Pulmonary artery endothelial cell (primary cell): ENCODE measurements around the gene MOBP. TPM values are rescaled to one million over a fixed set of nuclear protein-coding genes. Genes with fewer than 3 reads are reported as not detected.

Experiments
- DNase-seq: peaks from one replicate; pipeline ENCODE4 v3.0.0-alpha.2; 2011; ENCODE audit warnings: low read depth, low spot score
- total RNA-seq: library from RNA; depleted of rRNA; stranded (reverse); fragments of >200 nt; gene quantifications from 2 replicates; pipeline ENCODE4 v1.2.3, GENCODE V29; 2014

Gene MOBP
- total RNA-seq, 1 donor from 2014 or later: 0.07 TPM

- DNase-seq: no peak
Observed at GRCh38 chr3:39497753-39498152, 30.3 kb downstream of the MOBP start.

GRCh38 chr3:39499651-39500273, 32.3 kb downstream of the MOBP start:
- DNase-seq: peak; percentile 37

DNA sequence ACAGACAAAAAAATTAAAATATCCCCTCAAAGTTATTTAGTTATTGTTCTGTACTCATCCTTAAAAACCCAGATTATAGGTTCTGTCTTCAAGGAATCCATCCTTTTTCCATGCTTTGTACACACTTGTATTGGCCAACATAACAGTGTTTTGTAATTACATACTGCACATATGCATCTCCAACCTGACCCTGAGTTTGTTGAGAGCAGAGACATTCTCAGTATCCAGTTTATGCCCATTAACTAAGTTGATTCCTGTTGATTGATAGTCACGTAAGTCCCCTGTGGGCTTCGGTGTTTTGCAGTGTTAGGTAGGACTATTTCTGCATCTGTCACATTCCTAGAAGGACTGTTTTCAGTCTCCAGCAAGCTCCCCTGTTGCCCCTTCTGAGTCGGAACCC, 33.6 kb downstream of the MOBP start:
- DNase-seq: no peak

DNA sequence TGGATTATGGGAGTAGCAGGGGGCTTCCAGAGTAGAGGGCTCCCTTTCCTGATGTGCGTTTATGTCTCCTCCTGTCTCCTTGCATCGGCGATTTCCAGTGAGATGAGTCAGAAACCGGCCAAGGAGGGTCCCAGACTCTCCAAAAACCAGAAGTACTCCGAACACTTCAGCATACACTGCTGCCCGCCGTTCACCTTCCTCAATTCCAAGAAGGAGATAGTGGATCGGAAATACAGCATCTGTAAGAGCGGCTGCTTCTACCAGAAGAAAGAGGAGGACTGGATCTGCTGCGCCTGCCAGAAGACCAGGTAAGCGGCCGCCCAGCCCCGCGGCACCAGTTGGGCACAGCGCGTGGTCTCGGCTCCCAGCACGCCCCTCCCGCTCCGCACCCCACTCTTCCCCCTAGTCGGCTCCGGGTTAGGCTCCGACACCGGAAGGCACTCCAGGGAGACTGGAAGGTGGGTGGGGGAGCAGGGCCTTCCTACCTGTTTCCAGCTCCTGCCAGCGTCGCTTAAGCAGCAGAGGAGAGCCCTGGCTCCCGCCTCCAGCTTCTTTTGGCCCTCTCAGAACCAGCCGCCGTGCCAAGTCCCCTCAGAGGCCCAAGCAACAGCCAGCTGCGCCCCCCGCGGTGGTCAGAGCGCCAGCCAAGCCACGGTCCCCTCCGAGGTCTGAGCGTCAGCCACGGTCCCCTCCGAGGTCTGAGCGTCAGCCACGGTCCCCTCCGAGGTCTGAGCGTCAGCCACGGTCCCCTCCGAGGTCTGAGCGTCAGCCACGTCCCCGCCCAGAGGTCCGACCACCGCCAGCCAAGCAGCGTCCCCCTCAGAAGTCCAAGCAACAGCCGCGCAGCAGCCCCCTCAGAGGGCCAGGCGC, 34.7 kb downstream of the MOBP start:
- no peak for DNase-seq

GRCh38 chr3:39502838-39503145, 35.3 kb downstream of the MOBP start:
- DNase-seq: no peak

- DNase-seq: peak; percentile 84
Observed at GRCh38 chr3:39505866-39506742, 38.6 kb downstream of the MOBP start.

DNA sequence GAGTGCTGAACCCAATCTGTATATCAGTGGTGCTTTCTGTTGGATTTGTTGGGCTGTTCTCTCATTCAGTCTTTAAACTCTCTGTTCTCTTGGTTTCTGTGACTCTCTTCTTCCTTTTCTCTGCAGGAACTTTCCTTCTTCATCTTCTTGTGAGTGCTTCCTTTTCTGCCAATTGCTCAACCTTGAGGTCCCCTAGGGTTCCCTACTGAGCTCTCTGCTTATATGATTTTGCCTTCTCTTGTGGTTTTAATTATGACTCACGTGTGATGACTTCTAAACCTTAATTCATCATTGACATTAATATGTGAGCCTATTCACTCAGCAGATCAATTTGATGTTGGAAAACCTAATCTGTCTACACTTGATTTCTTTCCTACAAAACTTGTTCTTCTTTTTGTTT, 39.4 kb downstream of the MOBP start:
- no peak for DNase-seq

GRCh38 chr3:39513791-39514369, 46.4 kb downstream of the MOBP start:
- DNase-seq: no peak

GRCh38 chr3:39515681-39516441, 48.4 kb downstream of the MOBP start:
- no peak for DNase-seq

DNA sequence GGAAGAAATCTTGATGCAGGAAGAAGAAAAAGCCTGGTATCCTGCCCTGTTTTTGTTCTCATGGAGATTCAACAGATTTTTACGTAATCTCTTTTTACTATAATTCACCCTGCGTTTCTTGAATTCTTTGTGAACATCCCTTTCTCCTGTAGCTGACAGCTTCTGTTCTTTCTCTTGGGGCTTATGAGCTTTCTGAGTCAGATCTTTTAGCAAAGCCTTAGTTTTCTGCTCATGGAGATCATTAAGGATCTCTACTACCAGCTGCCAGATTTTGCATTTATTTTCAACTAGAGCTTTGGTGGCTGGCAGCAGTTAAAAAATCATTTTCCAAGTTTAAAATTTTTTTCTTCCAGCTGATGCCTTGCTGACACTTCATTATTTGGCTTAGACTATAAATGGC, 51.6 kb downstream of the MOBP start:
- no peak for DNase-seq

DNA sequence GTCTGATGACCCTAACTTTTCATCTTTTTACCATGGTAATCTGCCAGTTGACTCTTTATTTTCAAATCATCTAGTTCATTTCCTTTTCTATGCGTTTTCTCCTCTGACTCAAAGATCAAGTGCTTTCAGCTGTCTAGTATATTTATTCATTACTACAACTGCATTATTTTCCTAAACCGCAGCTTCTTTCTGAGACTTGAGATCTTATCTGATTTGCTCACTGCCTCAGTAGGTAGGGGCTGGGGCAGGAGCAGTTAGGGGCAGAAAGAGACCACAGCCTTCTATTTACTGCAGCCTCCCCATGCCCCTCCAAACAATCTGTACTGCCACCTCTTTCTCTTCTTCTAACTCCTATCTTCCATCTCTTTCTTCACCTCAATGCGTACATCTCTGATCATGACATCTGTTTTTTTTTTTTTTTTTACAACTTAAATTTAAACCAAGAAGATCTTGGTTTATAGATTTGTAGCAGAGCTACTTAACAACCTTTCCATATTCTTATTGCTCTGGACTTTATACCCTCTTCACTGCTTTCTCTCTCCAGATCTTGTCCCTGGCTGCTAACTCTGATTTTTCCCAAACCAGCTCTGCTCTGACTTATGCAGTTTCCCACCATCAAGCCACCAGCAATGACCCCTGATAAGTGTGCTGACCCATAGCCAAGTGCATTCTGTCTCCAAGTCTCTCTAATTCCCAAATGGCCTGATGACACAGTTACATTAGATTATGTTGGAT, 52.2 kb downstream of the MOBP start:
- no peak for DNase-seq

DNA sequence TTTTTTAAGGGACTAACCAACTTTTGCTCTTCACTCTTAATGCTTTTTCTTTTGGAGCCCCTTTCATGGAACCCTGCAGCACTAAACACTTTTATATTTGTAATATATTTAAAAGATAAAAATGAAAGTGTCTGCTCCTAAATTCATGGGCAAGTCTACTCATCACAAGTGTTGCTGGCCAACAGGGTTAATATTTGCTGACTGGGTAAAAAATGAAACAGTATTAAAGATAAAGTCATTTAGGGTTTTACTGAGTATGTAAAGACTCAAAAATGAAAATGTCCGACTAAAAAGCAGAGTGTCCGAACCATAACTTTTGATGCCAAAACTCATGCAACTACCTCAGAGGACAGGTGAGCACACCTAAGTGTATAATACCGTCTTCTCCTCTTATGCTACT, 54.0 kb downstream of the MOBP start:
- no peak for DNase-seq

GRCh38 chr3:39524107-39524506, 56.6 kb downstream of the MOBP start:
- DNase-seq: no peak

- no peak for DNase-seq
Observed at GRCh38 chr3:39528844-39529243, 61.4 kb downstream of the MOBP start.

DNA sequence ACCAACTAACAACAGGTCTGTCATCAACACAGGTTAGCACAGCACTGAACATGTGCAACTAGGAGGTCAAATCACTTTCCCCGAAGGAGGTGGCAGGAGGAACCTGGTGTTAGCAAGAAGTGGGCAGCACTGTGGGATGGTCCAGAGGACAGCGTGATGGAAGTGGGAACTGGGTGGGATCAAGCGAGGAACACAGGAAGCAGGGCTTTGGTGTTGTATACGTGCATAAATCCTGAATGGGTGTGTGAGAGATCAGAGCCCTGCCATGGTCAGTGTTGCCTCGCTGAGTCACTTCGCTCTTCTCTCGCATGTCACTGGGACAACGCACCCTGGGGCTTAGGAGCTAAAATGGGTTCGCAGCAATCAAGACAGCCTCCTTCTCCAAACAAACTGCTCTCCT, 62.1 kb downstream of the MOBP start:
- no peak for DNase-seq

GRCh38 chr3:39531066-39531465, 63.6 kb downstream of the MOBP start:
- no peak for DNase-seq

DNA sequence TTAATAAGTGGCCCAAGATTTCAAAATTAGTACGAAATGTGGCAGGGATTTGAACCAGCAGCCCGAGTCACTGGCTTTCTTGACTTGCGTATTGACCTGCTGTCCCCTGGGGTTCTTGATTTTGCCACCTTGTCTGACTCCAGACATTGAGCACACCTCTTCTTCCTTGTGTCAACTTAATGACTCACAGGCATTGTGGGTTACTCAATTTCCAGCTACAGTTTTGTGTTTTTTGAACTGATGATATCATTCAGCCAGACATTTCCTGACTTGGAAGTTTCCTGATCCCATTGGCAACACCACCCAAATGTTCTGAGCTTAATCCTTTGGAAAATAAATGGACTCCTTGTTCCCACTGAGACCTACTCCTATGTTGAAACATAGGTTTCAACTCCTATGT, 64.2 kb downstream of the MOBP start:
- DNase-seq: peak; percentile 93

- no peak for DNase-seq
Observed at GRCh38 chr3:39532777-39533176, 65.3 kb downstream of the MOBP start.

DNA sequence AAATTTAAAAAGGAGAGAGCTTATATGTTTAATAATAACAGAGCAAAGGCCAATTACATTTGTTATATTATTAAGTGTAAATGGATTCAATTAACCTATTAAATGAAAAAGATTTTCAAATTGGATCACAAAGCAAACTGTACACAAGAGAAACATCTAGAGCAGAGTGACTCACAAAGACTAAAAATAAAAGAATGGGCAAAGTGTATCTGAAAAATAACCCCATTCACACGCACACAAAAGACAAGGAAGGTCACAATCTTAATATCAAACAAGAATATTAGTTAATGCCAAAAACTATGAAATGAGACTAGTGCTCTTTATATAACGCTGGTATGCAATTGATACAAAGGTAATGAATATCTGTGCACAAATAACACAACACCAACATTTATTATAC, 65.7 kb downstream of the MOBP start:
- DNase-seq: peak; percentile 20

DNA sequence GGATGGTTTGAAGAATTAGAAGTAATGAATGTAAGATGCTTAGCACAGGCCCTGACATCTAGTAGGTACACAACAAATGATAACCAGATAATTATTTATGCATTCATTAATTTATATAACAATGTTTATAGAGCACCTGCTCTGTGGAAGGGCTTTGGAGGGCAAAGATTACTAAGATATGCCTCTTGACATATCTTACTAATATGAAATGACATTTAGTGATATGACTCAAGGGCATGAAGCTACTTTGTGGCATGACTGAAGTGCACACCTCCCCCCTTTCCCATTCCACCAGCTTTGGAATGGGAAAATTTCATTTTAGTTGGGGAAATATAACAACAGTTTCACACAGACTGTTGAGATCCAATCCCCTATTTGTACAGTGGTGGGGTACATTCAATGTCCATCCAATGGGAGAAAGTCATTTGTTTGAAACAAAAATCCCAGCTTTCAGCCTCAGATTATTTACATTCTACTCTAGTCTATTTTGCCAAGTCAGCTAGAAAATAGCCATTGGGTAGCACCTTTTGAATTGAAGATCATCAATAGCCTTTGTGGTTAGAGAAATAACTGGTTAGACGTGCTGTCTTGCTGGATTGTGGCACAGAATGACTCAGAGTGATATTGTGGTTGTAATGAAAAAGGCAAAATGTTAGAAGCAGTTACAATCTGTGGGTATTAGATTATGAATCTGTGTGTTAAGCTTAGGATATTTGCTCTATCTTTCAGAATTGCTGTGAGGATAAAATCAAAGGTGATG, 72.9 kb downstream of the MOBP start:
- no peak for DNase-seq
